ENCODE results near the gene MNDA.

The MNDA gene

GRCh38 chr1:158830904-158831507 lies at the start of gene MNDA:
MNDA (plus strand) TSS chr1:158831351; CDS start chr1:158842154, 10,803 bp downstream.
- H3K4me3 ChIP-seq, result peak within 1 kb of the TSS in 2 of 7 experiments; percentile 7 to 8
- peak within 1 kb of the TSS in 10 of 21 experiments; percentile 3 to 78 (median 47) for H3K27ac ChIP-seq

GRCh38 chr1:158793604-158794003 lies 37.5 kb upstream of the MNDA start:
- no peak overlapping the region for H3K4me3 ChIP-seq
- no peak overlapping the region for H3K27ac ChIP-seq

- Histone ChIP-seq H3K4me3 (no peak overlapping the region), H3K27ac (no peak overlapping the region)
These were observed 36.9 kb upstream of the MNDA start for GRCh38 chr1:158794247-158794646.

GRCh38 chr1:158798531-158798930 lies 32.6 kb upstream of the MNDA start:
- H3K4me3 ChIP-seq, result no peak overlapping the region
- no peak overlapping the region for H3K27ac ChIP-seq

- Histone ChIP-seq H3K4me3 (no peak overlapping the region), H3K27ac (peak overlapping the region in 1 of 21 experiments; percentile 51)
These were observed 31.5 kb upstream of the MNDA start for GRCh38 chr1:158799689-158800088.

- H3K27ac ChIP-seq, result peak overlapping the region in 2 of 21 experiments; percentile 40 to 51
- H3K4me3 ChIP-seq, result no peak overlapping the region
These were observed 30.6 kb upstream of the MNDA start for GRCh38 chr1:158800526-158800925.

- H3K27ac ChIP-seq, result peak overlapping the region in 3 of 21 experiments; percentile 7 to 51 (median 8)
- no peak overlapping the region for H3K4me3 ChIP-seq
These were observed 29.8 kb upstream of the MNDA start for GRCh38 chr1:158801396-158801795.

GRCh38 chr1:158803678-158804077 lies 27.5 kb upstream of the MNDA start:
- H3K4me3 ChIP-seq, result no peak overlapping the region
- no peak overlapping the region for H3K27ac ChIP-seq

GRCh38 chr1:158806916-158807536 lies 24.1 kb upstream of the MNDA start:
- no peak overlapping the region for H3K4me3 ChIP-seq
- H3K27ac ChIP-seq, result no peak overlapping the region

- Histone ChIP-seq H3K27ac (peak overlapping the region in 6 of 21 experiments; percentile 17 to 69 (median 46)), H3K4me3 (no peak overlapping the region)
These were observed 21.9 kb upstream of the MNDA start for GRCh38 chr1:158809256-158809655.

- Histone ChIP-seq H3K4me3 (no peak overlapping the region), H3K27ac (peak overlapping the region in 5 of 21 experiments; percentile 18 to 69 (median 61))
These were observed 21.3 kb upstream of the MNDA start for GRCh38 chr1:158809862-158810261.

- Histone ChIP-seq H3K27ac (peak overlapping the region in 5 of 21 experiments; percentile 18 to 61 (median 29)), H3K4me3 (no peak overlapping the region)
These were observed 20.8 kb upstream of the MNDA start for GRCh38 chr1:158810311-158810710.

- H3K27ac ChIP-seq, result peak overlapping the region in 1 of 21 experiments; percentile 48
- no peak overlapping the region for H3K4me3 ChIP-seq
These were observed 18.8 kb upstream of the MNDA start for GRCh38 chr1:158812336-158812735.

- Histone ChIP-seq H3K4me3 (no peak overlapping the region), H3K27ac (peak overlapping the region in 2 of 21 experiments; percentile 21 to 48)
These were observed 18.0 kb upstream of the MNDA start for GRCh38 chr1:158813164-158813563.

GRCh38 chr1:158814970-158815369 lies 16.2 kb upstream of the MNDA start:
- no peak overlapping the region for H3K4me3 ChIP-seq
- H3K27ac ChIP-seq, result no peak overlapping the region

GRCh38 chr1:158818560-158818959 lies 12.6 kb upstream of the MNDA start:
- Histone ChIP-seq H3K27ac (peak overlapping the region in 8 of 21 experiments; percentile 43 to 78 (median 60)), H3K4me3 (no peak overlapping the region)

GRCh38 chr1:158818975-158819431 lies 12.1 kb upstream of the MNDA start:
- Histone ChIP-seq H3K27ac (peak overlapping the region in 9 of 21 experiments; percentile 21 to 78 (median 58)), H3K4me3 (no peak overlapping the region)

GRCh38 chr1:158819461-158820443 lies 11.4 kb upstream of the MNDA start:
- H3K27ac ChIP-seq, result peak overlapping the region in 8 of 21 experiments; percentile 43 to 78 (median 60)
- no peak overlapping the region for H3K4me3 ChIP-seq

- H3K27ac ChIP-seq, result no peak overlapping the region
- no peak overlapping the region for H3K4me3 ChIP-seq
These were observed 9.4 kb upstream of the MNDA start for GRCh38 chr1:158821723-158822122.

Data from skin epidermis (tissue), 12 donors.